Endothelial cell (in vitro differentiated cells): ENCODE results near the gene CARMIL3. TPM values are rescaled to one million over a fixed set of nuclear protein-coding genes. Genes with fewer than 3 reads are reported as not detected.

Experiments
- DNase-seq: peaks from one replicate; pipeline ENCODE4 v3.0.0; 2021; ENCODE audit warnings: low spot score
- H3K27ac Mint-ChIP-seq: one replicate; pipeline ENCODE4 v1.8.0; 2021; ENCODE audit warnings: mixed read lengths, inconsistent platforms; ENCODE audit not compliant: unreplicated experiment
- H3K27me3 Mint-ChIP-seq: one replicate; pipeline ENCODE4 v1.8.0; 2021; ENCODE audit warnings: mild to moderate bottlenecking, moderate library complexity, mixed read lengths, inconsistent platforms; ENCODE audit not compliant: unreplicated experiment
- H3K36me3 Mint-ChIP-seq: one replicate; pipeline ENCODE4 v1.8.0; 2021; ENCODE audit warnings: mild to moderate bottlenecking, low read depth, mixed read lengths, inconsistent platforms; ENCODE audit not compliant: unreplicated experiment
- H3K4me1 Mint-ChIP-seq: one replicate; pipeline ENCODE4 v1.8.0; 2021; ENCODE audit warnings: mild to moderate bottlenecking, mixed read lengths, inconsistent platforms; ENCODE audit not compliant: unreplicated experiment
- H3K4me3 Mint-ChIP-seq: one replicate; pipeline ENCODE4 v1.8.0; 2021; ENCODE audit warnings: mild to moderate bottlenecking, mixed read lengths, inconsistent platforms; ENCODE audit not compliant: unreplicated experiment
- H3K9me3 Mint-ChIP-seq: one replicate; pipeline ENCODE4 v1.8.0; 2021; ENCODE audit warnings: mixed read lengths, inconsistent platforms; ENCODE audit not compliant: unreplicated experiment
- CTCF ChIP-seq: fragments of 200-600 bp; sonication (generic); IDR thresholded peaks from one replicate; pipeline ENCODE4 v1.5.0; 2021; ENCODE audit warnings: antibody characterized with exemption; ENCODE audit not compliant: unreplicated experiment
- total RNA-seq: library from RNA; stranded (reverse); fragmentation: NEBNext Ultra II Directional; extraction: Animal tissue kit (Norgen Biotek cat#: 25700); gene quantifications from one replicate; pipeline ENCODE4 v1.2.1, GENCODE V29; 2021; ENCODE audit not compliant: unreplicated experiment

The CARMIL3 gene
- total RNA-seq, 1 donor from 2014 or later: 1.4 TPM

DNA sequence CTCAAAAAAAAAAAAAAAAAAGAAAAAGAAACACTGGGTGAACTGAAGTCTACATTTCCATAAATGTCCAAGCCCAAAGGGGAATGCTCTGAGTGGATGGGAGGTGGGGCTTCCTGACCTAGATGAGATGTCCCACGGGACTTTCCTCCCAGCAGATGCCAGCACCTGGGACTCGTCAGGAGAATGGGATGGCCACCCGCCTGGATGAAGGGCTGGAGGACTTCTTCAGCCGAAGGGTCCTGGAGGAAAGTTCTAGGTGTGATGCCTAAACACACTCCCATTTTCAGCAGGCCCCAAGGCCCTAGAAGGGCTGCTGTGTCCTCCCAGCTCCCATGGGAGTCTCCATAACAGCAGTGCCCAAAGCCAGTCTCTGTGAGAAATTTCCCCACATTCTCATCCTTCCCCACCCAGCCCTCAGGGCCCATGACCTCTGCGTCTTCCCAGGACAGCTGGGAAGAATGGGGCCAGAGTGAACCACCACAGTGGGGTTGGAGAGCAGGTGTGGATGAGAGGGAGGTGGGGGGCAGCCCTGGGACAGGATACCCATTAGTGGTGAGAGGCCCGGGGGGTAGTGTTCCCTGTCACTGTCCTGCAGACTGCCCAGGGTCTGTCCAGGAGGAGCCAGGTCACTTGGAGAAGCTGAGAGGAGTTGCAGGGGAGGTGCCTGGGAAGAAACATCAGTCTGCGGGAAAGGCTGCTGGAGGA lies 12.4 kb downstream of the CARMIL3 start:
- Mint-ChIP-seq H3K27ac (no peak overlapping the region), H3K36me3 (no peaks in the 10 kb centered on the region), H3K9me3 (no peaks in the 10 kb centered on the region), H3K4me3 (no peak overlapping the region), H3K4me1 (no peaks in the 10 kb centered on the region), H3K27me3 (peaks cover 9% of the 10 kb centered on the region)
- TF ChIP-seq CTCF: no peak
- DNase-seq: no peak

DNA sequence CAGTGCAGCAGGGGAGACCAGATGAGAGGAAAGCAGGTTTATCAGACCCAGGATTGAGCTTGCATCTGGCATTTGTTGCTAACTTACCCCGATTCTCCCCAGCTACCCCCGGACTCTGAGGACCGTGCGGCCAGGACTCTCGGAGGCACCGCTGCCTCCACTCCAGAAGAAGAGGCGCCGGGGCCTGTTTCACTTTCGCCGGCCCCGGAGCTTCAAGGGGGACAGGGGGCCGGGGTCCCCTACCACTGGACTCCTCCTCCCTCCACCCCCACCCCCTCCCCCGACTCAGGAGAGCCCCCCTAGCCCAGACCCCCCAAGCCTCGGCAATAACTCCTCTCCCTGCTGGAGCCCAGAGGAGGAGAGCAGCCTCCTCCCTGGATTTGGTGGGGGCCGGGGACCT lies 13.0 kb downstream of the CARMIL3 start:
- Mint-ChIP-seq H3K9me3 (no peaks in the 10 kb centered on the region), H3K4me1 (no peaks in the 10 kb centered on the region), H3K36me3 (no peaks in the 10 kb centered on the region), H3K27ac (no peak overlapping the region), H3K27me3 (peaks cover 10% of the 10 kb centered on the region), H3K4me3 (no peak overlapping the region)
- no peak for DNase-seq
- TF ChIP-seq CTCF: no peak

DNA sequence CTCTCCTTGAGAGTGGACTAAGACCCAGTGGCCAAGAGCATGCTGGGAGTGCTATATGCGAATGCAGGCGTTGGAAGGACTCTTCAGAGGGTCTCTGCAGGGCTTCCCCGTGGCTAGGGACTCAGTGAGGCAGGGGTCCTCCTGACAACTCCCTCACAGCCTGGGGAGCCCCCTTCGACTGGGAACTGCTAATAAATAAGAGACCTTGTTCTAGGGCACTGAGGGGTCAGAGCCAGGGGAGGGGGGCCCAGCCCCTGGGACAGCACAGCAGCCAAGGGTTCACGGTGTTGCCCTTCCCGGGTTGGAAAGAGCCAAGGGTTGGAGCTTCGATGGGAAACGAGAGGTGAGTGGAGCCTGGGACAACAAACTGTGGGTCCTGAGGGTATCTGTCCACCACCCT lies 13.6 kb downstream of the CARMIL3 start:
- peaks cover 11% of the 10 kb centered on the region for H3K27me3 Mint-ChIP-seq
- H3K4me1 Mint-ChIP-seq: no peaks in the 10 kb centered on the region
- no peak overlapping the region for H3K27ac Mint-ChIP-seq
- no peaks in the 10 kb centered on the region for H3K36me3 Mint-ChIP-seq
- no peak for DNase-seq
- H3K4me3 Mint-ChIP-seq: no peak overlapping the region
- H3K9me3 Mint-ChIP-seq: no peaks in the 10 kb centered on the region
- no peak for TF ChIP-seq CTCF

DNA sequence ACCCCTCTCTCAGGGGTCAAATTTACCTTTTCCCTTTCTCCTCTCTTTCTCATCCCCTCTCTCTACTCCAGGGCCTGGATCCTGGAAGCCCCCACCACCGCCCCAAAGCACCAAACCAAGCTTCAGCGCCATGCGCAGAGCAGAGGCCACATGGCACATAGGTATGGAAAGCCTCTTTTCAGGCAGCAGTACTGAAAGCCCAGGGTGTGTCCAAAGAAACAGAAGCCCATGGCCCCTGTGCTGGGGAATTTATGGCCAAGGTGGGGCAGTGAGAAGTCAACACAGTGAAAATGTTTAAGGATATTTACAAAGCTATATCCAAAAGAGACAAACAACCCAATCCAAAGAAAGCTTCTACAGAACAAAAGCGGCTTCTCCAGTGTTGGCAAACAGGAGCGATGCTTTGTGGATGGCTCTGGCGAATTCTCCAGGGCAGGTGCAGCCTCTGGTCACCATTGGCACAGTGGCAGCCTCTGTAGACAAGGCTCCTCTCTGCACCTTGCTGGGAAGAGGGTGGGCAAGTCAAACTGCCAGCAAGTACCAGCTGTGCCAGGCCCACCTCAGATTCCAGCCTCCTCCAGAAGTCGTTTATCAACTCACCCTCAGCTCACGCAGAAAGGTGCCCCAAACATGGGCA lies 14.8 kb downstream of the CARMIL3 start:
- no peaks in the 10 kb centered on the region for H3K4me1 Mint-ChIP-seq
- H3K4me3 Mint-ChIP-seq: no peak overlapping the region
- H3K27me3 Mint-ChIP-seq: peaks cover 14% of the 10 kb centered on the region
- no peak overlapping the region for H3K27ac Mint-ChIP-seq
- H3K36me3 Mint-ChIP-seq: peaks cover 5% of the 10 kb centered on the region
- TF ChIP-seq CTCF: no peak
- no peaks in the 10 kb centered on the region for H3K9me3 Mint-ChIP-seq
- DNase-seq: no peak
